PC-9 (cell line): ENCODE measurements around the gene USP9Y. TPM values are rescaled to one million over a fixed set of nuclear protein-coding genes. Genes with fewer than 3 reads are reported as not detected.

Experiments
- BruUV-seq: library from RNA; stranded (reverse); fragments of 400-500 nt; replicated peaks from 2 replicates; lab custom pipeline; 2021; lab: Mats Ljungman, UMichigan
- CTCF ChIA-PET: fragments of 300-600 bp; sonication (Branson Sonifier 250); formaldehyde crosslinking; loops from one replicate; lab custom pipeline; 2022; ENCODE audit warnings: antibody characterized with exemption; lab: Charles Lee
- POLR2A ChIA-PET: fragments of 300-600 bp; sonication (Branson Sonifier 250); formaldehyde crosslinking; loops from one replicate; lab custom pipeline; 2022; ENCODE audit warnings: antibody characterized with exemption; ENCODE audit not compliant: unreplicated experiment; lab: Charles Lee
- DNase-seq, 2 experiments: peaks; one replicate each; pipeline versions ENCODE4 v3.0.0 to v3.0.0-alpha.2; 2015 to 2022; ENCODE audit warnings: mixed read lengths in 1 of 2
- H2AFZ ChIP-seq: fragments of 200-600 bp; sonication (generic); 2 replicates; pipeline ENCODE4 v1.8.1; 2017; ENCODE audit warnings: antibody characterized with exemption
- H3F3A ChIP-seq: fragments of 200-600 bp; sonication (generic); 2 replicates; pipeline ENCODE4 v1.8.1; 2017; ENCODE audit warnings: antibody characterized with exemption, mild to moderate bottlenecking, low read depth; ENCODE audit not compliant: insufficient read depth
- H3K27ac ChIP-seq: fragments of 200-600 bp; sonication (generic); 2 replicates; pipeline ENCODE4 v1.6.1; 2016; ENCODE audit warnings: mixed run types
- H3K27me3 ChIP-seq: fragments of 200-600 bp; sonication (generic); 2 replicates; pipeline ENCODE4 v1.6.1; 2016; ENCODE audit warnings: low read depth, mixed run types; ENCODE audit not compliant: insufficient read depth
- H3K36me3 ChIP-seq: fragments of 200-600 bp; sonication (generic); 2 replicates; pipeline ENCODE4 v1.6.1; 2016; ENCODE audit warnings: low read depth, mixed run types
- H3K4me1 ChIP-seq: fragments of 200-600 bp; sonication (generic); replicated peaks from 2 replicates; pipeline ENCODE4 v1.6.1; 2016; ENCODE audit warnings: mixed run types; ENCODE audit not compliant: insufficient read depth
- H3K4me2 ChIP-seq: fragments of 200-600 bp; sonication (generic); 2 replicates; pipeline ENCODE4 v1.6.1; 2017; ENCODE audit warnings: mixed run types
- H3K4me3 ChIP-seq: fragments of 200-600 bp; sonication (generic); 2 replicates; pipeline ENCODE4 v1.6.1; 2016; ENCODE audit warnings: mixed run types
- H3K79me2 ChIP-seq: fragments of 200-600 bp; sonication (generic); 2 replicates; pipeline ENCODE4 v1.6.1; 2017; ENCODE audit warnings: low read depth, mixed run types
- H3K9me2 ChIP-seq: fragments of 200-600 bp; sonication (generic); 2 replicates; pipeline ENCODE4 v1.8.1; 2017; ENCODE audit warnings: mild to moderate bottlenecking; ENCODE audit not compliant: insufficient read depth
- H3K9me3 ChIP-seq: fragments of 200-600 bp; sonication (generic); 2 replicates; pipeline ENCODE4 v1.8.1; 2016; ENCODE audit warnings: low read depth; ENCODE audit not compliant: insufficient read depth
- H4K20me1 ChIP-seq: fragments of 200-600 bp; sonication (generic); 2 replicates; pipeline ENCODE4 v1.8.1; 2017; ENCODE audit not compliant: insufficient read depth
- CTCF ChIP-seq: fragments of 200-600 bp; sonication (generic); conservative IDR thresholded peaks from 2 replicates; pipeline ENCODE4 v1.6.1; 2017; ENCODE audit warnings: mixed run types, antibody characterized with exemption, mild to moderate bottlenecking, moderate library complexity
- EZH2 ChIP-seq: fragments of 200-600 bp; sonication (generic); IDR thresholded peaks from 2 replicates; pipeline ENCODE4 v1.8.0; 2017; ENCODE audit warnings: antibody characterized with exemption, low read depth
- intact Hi-C: fragments of 100-400 bp; cut with micrococcal nuclease; formaldehyde crosslinking; loops from one replicate; pipeline ENCODE4 v1.10.0; 2022; ENCODE audit not compliant: unreplicated experiment
- total RNA-seq: library from RNA; stranded (reverse); gene quantifications from 2 replicates; pipeline ENCODE4 v1.2.3, GENCODE V29; 2021

Gene USP9Y
- total RNA-seq, 1 experiment from 2014 or later = not detected

- DNase-seq = no peak
Measured at GRCh38 chrY:12904618-12905516, 203.8 kb downstream of the USP9Y start, which contains the start of gene DDX3Y. TSS of gene DDX3Y (plus strand) at chrY:12904868. CDS start at chrY:12904937, 69 bp downstream.

DNA sequence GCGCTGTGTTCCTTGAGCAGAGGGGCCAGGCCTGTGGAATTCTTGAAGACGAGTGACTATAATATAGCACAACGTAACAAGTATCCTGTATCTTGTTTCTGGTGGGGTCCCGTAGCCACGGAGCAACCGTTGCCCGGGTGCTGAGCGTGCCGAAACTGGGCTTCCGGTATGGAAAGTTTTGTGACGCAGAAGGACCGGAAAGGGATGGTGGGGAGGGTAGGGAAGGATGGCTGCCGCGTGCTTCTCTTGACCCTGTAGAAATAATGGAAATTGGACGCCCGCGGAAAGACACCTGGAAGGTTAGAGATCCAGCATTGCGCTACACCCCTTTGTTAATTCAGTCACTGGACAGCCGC, 204.5 kb downstream of the USP9Y start:
- no peaks in the 10 kb centered on the region for H3K9me2 ChIP-seq
- no peak overlapping the region for H3K27ac ChIP-seq
- BruUV-seq = no TSS peak
- intact Hi-C loops = no loop called here
- ChIA-PET CTCF (no interaction called here), POLR2A (no interaction called here)
- no peak for TF ChIP-seq CTCF
- TF ChIP-seq EZH2 = no peak
- H3K9me3 ChIP-seq = no peaks in the 10 kb centered on the region
- no peaks in the 10 kb centered on the region for H3F3A ChIP-seq
- no peaks in the 10 kb centered on the region for H3K4me1 ChIP-seq
- H2AFZ ChIP-seq = no peak overlapping the region
- H3K79me2 ChIP-seq = no peaks in the 10 kb centered on the region
- H4K20me1 ChIP-seq = no peaks in the 10 kb centered on the region
- no peak overlapping the region for H3K4me3 ChIP-seq
- H3K36me3 ChIP-seq = no peaks in the 10 kb centered on the region
- H3K4me2 ChIP-seq = no peak overlapping the region
- no peaks in the 10 kb centered on the region for H3K27me3 ChIP-seq
- no peak for DNase-seq

More at GRCh38 chrY:12904618-12905516, 203.8 kb downstream of the USP9Y start, which contains the start of gene DDX3Y:
- POLR2A ChIA-PET = no interaction called here
- H3K4me2 ChIP-seq = no peak within 1 kb of the TSS
- H4K20me1 ChIP-seq = no peaks in the 10 kb centered on the region
- TF ChIP-seq EZH2 (no peak), CTCF (no peak)
- no TSS peak for BruUV-seq
- no peaks in the 10 kb centered on the region for H3K27me3 ChIP-seq
- H3K27ac ChIP-seq = no peak within 1 kb of the TSS
- intact Hi-C loops = no loop called here
- CTCF ChIA-PET = no interaction called here
- H3K9me2 ChIP-seq = no peaks in the 10 kb centered on the region
- no peaks in the 10 kb centered on the region for H3K4me1 ChIP-seq
- no peak within 1 kb of the TSS for H3K4me3 ChIP-seq
- no peaks in the 10 kb centered on the region for H3K79me2 ChIP-seq
- H3K36me3 ChIP-seq = no peaks in the 10 kb centered on the region
- no peaks in the 10 kb centered on the region for H3K9me3 ChIP-seq
- H3F3A ChIP-seq = no peaks in the 10 kb centered on the region
- H2AFZ ChIP-seq = no peak within 1 kb of the TSS

GRCh38 chrY:12905895-12906294, 204.9 kb downstream of the USP9Y start:
- DNase-seq = no peak
- H3K27ac ChIP-seq = no peak overlapping the region
- H4K20me1 ChIP-seq = no peaks in the 10 kb centered on the region
- no peaks in the 10 kb centered on the region for H3K9me3 ChIP-seq
- H3K4me3 ChIP-seq = no peak overlapping the region
- H3K36me3 ChIP-seq = no peaks in the 10 kb centered on the region
- BruUV-seq = no TSS peak
- H3K27me3 ChIP-seq = no peaks in the 10 kb centered on the region
- ChIA-PET CTCF (no interaction called here), POLR2A (no interaction called here)
- intact Hi-C loops = no loop called here
- TF ChIP-seq CTCF = no peak
- no peak for TF ChIP-seq EZH2
- H3K9me2 ChIP-seq = no peaks in the 10 kb centered on the region
- no peaks in the 10 kb centered on the region for H3F3A ChIP-seq
- no peak overlapping the region for H3K4me2 ChIP-seq
- no peaks in the 10 kb centered on the region for H3K79me2 ChIP-seq
- no peaks in the 10 kb centered on the region for H3K4me1 ChIP-seq
- no peak overlapping the region for H2AFZ ChIP-seq

Other genes starting within 250 kb of the USP9Y start
- not detected in 2 replicates for gene DDX3Y, start 203.6 kb downstream of the USP9Y start, total RNA-seq